Adipose tissue (tissue), 3 donors: ENCODE measurements around the gene BET1. TPM values are rescaled to one million over a fixed set of nuclear protein-coding genes. Genes with fewer than 3 reads are reported as not detected.

ENCODE experiments used
- H3K27ac ChIP-seq: one replicate; pipeline ENCODE4 v1.5.1; 2013; ENCODE audit warnings: low read depth, low read length
- WGBS, 3 donors: extraction: QIAGEN DNeasy Blood & Tissue Kit; methylation state at CpG; one replicate each; pipeline ENCODE4 v1.1.7; 2013; 5-methylcytosine and 5-hydroxymethylcytosine counted together
- polyA plus RNA-seq, 3 donors: library from polyadenylated mRNA; stranded (reverse); fragments of 200-250 nt; gene quantifications; one replicate each; pipeline ENCODE4 v1.2.3, GENCODE V29; 2013
- donor health status: healthy with polysubstance abuse.
- donor health status: Bipolar disorder and iron deficiency.
- donor health status: healthy.

Gene BET1
- polyA plus RNA-seq, 3 donors: 14.4 to 43.7 (median 18.8) TPM

GRCh38 chr7:93972029-93972725 lies 32.0 kb downstream of the BET1 start:
- no peak overlapping the region for H3K27ac ChIP-seq
- WGBS, 3 donors: 75 to 77% (median 77%) methylated on average over 6 of the region's 6 CpGs

- H3K27ac ChIP-seq: no peak overlapping the region
- 52 to 77% (median 59%) methylated on average over 2 of the region's 2 CpGs for WGBS, 3 donors
These were observed 35.1 kb downstream of the BET1 start for GRCh38 chr7:93968911-93969620.

- H3K27ac ChIP-seq: no peak overlapping the region
- 79 to 90% (median 82%) methylated on average over 3 of the region's 3 CpGs for WGBS, 3 donors
These were observed 39.3 kb downstream of the BET1 start for GRCh38 chr7:93964813-93965212.

- 94 to 96% (median 95%) methylated on average over 5 of the region's 5 CpGs for WGBS, 3 donors
- no peak overlapping the region for H3K27ac ChIP-seq
These were observed 39.9 kb downstream of the BET1 start for GRCh38 chr7:93964262-93964661.

- no peak overlapping the region for H3K27ac ChIP-seq
- WGBS, 3 donors: 87 to 91% (median 91%) methylated on average over 3 of the region's 3 CpGs
These were observed 43.2 kb downstream of the BET1 start for GRCh38 chr7:93960986-93961385.

GRCh38 chr7:93958651-93959050 lies 45.5 kb downstream of the BET1 start:
- WGBS, 3 donors: 69 to 89% (median 70%) methylated on average over 3 of the region's 3 CpGs
- no peak overlapping the region for H3K27ac ChIP-seq

- WGBS, 3 donors: 75 to 91% (median 76%) methylated on average over 3 of the region's 3 CpGs
- H3K27ac ChIP-seq: no peak overlapping the region
These were observed 45.9 kb downstream of the BET1 start for GRCh38 chr7:93958216-93958615.

- H3K27ac ChIP-seq: no peak overlapping the region
- 97 to 100% (median 98%) methylated on average over 1 of the region's 1 CpG for WGBS, 3 donors
These were observed 46.4 kb downstream of the BET1 start for GRCh38 chr7:93957767-93958166.

- WGBS, 3 donors: 76 to 92% (median 89%) methylated on average over 2 of the region's 2 CpGs
- H3K27ac ChIP-seq: no peak overlapping the region
These were observed 48.9 kb downstream of the BET1 start for GRCh38 chr7:93955304-93955703.

GRCh38 chr7:93949423-93949822 lies 54.7 kb downstream of the BET1 start:
- WGBS, 3 donors: 50 to 76% (median 67%) methylated on average over 1 of the region's 1 CpG
- H3K27ac ChIP-seq: no peak overlapping the region

GRCh38 chr7:93948873-93949272 lies 55.3 kb downstream of the BET1 start:
- 42 to 75% (median 71%) methylated on average over 1 to 2 of the region's 2 CpGs for WGBS, 3 donors
- no peak overlapping the region for H3K27ac ChIP-seq

- 33 to 78% (median 72%) methylated on average over 1 of the region's 1 CpG for WGBS, 3 donors
These were observed 56.0 kb downstream of the BET1 start for GRCh38 chr7:93948106-93948505.

GRCh38 chr7:93945756-93946535 lies 58.2 kb downstream of the BET1 start:
- no peak overlapping the region for H3K27ac ChIP-seq
- 41 to 66% (median 41%) methylated on average over 5 of the region's 5 CpGs for WGBS, 3 donors

More at GRCh38 chr7:93948106-93948505, 56.0 kb downstream of the BET1 start:
- H3K27ac ChIP-seq: no peak overlapping the region

GRCh38 chr7:93945083-93945482 lies 59.1 kb downstream of the BET1 start:
- 17 to 48% (median 33%) methylated on average over 3 of the region's 3 CpGs for WGBS, 3 donors
- H3K27ac ChIP-seq: no peak overlapping the region

- H3K27ac ChIP-seq: no peak overlapping the region
- WGBS, 3 donors: 3 to 32% (median 13%) methylated on average over 1 of the region's 1 CpG
These were observed 59.5 kb downstream of the BET1 start for GRCh38 chr7:93944673-93945072.

GRCh38 chr7:93943816-93944540 lies 60.2 kb downstream of the BET1 start:
- WGBS, 3 donors: 58 to 63% (median 60%) methylated on average over 4 of the region's 4 CpGs
- no peak overlapping the region for H3K27ac ChIP-seq
